Measurements from ENCODE around the gene PGGHG.

DNA sequence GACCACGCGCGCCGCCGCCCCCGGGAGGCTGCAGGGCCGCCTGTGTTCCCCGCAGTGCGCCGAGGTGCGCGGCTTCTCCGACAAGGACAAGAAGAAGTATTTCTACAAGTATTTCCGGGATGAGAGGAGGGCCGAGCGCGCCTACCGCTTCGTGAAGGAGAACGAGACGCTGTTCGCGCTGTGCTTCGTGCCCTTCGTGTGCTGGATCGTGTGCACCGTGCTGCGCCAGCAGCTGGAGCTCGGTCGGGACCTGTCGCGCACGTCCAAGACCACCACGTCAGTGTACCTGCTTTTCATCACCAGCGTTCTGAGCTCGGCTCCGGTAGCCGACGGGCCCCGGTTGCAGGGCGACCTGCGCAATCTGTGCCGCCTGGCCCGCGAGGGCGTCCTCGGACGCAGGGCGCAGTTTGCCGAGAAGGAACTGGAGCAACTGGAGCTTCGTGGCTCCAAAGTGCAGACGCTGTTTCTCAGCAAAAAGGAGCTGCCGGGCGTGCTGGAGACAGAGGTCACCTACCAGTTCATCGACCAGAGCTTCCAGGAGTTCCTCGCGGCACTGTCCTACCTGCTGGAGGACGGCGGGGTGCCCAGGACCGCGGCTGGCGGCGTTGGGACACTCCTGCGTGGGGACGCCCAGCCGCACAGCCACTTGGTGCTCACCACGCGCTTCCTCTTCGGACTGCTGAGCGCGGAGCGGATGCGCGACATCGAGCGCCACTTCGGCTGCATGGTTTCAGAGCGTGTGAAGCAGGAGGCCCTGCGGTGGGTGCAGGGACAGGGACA is 8.0 kb upstream of the PGGHG start:
- TF ChIP-seq CTCF (conservative IDR thresholded peaks at IDR 0.05; ENCODE audit: low read length): no peak
- no peak for TF ChIP-seq EZH2phosphoT487 (IDR thresholded peaks at IDR 0.05; ENCODE audit: borderline replicate concordance)
